ENCODE measurements around the gene HEG1.

The HEG1 gene

GRCh38 chr3:124935794-124936542 is 119.8 kb downstream of the HEG1 start:
- Mint-ChIP-seq H3K4me3 (no peak overlapping the region), H3K27me3 (peaks cover 40% of the 10 kb centered on the region), H3K36me3 (no peaks in the 10 kb centered on the region), H3K4me1 (no peaks in the 10 kb centered on the region), H3K27ac (no peak overlapping the region), H3K9me3 (no peaks in the 10 kb centered on the region)
- no peak for DNase-seq
- CTCF ChIA-PET: no interaction called here

GRCh38 chr3:124935264-124935663 is 120.5 kb downstream of the HEG1 start:
- Mint-ChIP-seq H3K27me3 (peaks cover 42% of the 10 kb centered on the region), H3K27ac (no peak overlapping the region), H3K4me1 (no peaks in the 10 kb centered on the region), H3K36me3 (no peaks in the 10 kb centered on the region), H3K4me3 (no peak overlapping the region), H3K9me3 (no peaks in the 10 kb centered on the region)
- CTCF ChIA-PET: no interaction called here
- no peak for DNase-seq

DNA sequence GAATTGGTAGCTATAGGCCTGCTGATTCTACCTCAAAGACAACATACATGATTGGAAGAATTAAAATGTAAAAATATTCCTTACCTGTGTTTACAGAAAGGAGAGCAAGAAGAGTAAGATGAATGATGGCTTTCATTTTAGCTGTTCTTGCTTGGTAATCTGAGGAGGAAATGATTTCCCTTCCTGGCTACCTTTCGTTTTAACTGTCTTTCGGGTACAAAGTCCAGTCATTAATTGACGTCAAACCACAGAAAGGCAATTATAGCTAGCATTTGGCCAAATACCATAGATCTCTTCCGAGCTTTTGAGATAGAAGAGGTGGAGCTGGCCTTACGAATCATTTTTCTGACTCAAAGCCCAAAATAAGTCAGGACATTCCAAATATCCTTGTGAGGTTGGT is 121.2 kb downstream of the HEG1 start, which contains the start of gene MUC13:
Gene MUC13 (minus strand): TSS at position 175 of the 400 bp plus-strand sequence. CDS start 39 bp downstream, at position 136.
- H3K27me3 Mint-ChIP-seq: peaks cover 41% of the 10 kb centered on the region
- no peak within 1 kb of the TSS for H3K27ac Mint-ChIP-seq
- no peaks in the 10 kb centered on the region for H3K4me1 Mint-ChIP-seq
- H3K4me3 Mint-ChIP-seq: no peak within 1 kb of the TSS
- DNase-seq: no peak
- no peaks in the 10 kb centered on the region for H3K9me3 Mint-ChIP-seq
- no peaks in the 10 kb centered on the region for H3K36me3 Mint-ChIP-seq
- CTCF ChIA-PET: interaction anchor here (0.6 to 1.1 kb wide), 3 partner anchors 10 to 27 kb away, joined by 3 to 4 read pairs (median 4); no protein-coding TSS in a partner anchor

DNA sequence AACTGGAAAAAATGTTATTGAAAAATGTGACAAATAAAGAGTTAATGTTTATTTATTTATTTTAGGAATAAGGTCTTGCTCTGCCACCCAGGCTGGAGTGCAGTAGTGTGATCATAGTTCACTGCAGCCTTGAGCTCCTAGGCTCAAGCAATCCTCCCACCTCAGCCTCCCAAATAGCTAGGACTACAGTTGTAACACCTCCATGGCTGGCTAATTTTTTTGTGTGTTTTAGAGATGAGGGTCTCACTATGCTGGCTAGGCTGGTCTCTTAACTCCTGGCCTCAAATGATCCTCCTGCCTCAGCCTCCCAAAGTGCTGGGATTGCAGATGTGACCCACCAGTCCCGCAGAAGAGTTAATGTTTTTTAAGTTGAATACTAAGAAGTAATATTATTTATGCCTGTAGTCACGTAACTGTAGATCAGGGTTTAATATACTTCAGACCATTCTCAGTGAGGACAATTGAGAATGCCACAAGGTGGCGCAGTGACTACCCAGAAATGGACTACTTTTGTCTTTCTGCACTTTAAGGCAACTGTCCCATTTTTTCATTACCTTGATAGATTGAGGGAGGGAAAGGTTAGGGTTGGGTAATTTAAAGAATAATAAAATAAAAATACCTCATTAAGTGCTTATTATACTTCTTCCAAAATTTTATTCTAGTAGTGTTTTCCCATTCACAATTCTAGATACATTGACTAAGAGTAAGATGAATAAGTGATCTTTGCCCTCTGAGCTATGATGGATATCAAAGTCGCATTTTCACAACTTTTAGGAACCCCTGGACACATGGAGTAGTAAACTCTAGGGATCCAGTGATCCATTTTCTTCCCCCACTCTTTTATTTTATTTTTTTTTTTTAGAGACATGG is 127.2 kb downstream of the HEG1 start:
- no peak overlapping the region for H3K27ac Mint-ChIP-seq
- peaks cover 6% of the 10 kb centered on the region for H3K4me1 Mint-ChIP-seq
- H3K9me3 Mint-ChIP-seq: no peaks in the 10 kb centered on the region
- no peaks in the 10 kb centered on the region for H3K36me3 Mint-ChIP-seq
- CTCF ChIA-PET: interaction anchor here (0.5 to 2.6 kb wide), 10 partner anchors 58 to 656 kb away, joined by 3 to 21 read pairs (median 4); no protein-coding TSS in a partner anchor
- peak; percentile 78 for DNase-seq
- H3K4me3 Mint-ChIP-seq: no peak overlapping the region
- H3K27me3 Mint-ChIP-seq: peaks cover 38% of the 10 kb centered on the region

DNA sequence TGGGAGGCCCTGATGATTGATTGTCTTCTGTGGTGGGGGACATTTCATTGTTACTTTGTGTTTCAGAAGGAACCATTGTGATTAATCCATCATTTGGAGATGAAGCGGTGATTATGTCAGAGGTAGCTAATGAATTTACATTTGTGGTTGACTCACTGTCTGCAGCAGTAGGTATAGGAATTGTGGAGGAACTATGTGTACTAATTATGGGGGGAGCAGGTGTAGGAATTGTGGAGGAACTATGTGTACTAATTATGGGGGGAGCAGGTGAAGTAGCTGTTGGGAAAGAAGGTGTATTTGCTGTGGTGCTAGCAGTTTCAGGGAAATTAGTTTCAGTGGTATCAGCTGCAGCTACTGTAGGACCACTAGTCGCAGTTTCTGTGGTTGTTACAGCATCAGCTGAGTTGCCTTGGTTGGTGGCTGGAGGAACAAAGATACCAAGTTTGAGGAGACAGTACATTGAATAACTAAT is 128.2 kb downstream of the HEG1 start:
- H3K9me3 Mint-ChIP-seq: no peaks in the 10 kb centered on the region
- H3K4me1 Mint-ChIP-seq: peaks cover 6% of the 10 kb centered on the region
- CTCF ChIA-PET: interaction anchor here (0.7 to 2.6 kb wide), 10 partner anchors 31 to 657 kb away, joined by 3 to 21 read pairs (median 4); no protein-coding TSS in a partner anchor
- no peak for DNase-seq
- no peaks in the 10 kb centered on the region for H3K36me3 Mint-ChIP-seq
- H3K27ac Mint-ChIP-seq: no peak overlapping the region
- H3K4me3 Mint-ChIP-seq: no peak overlapping the region
- peaks cover 38% of the 10 kb centered on the region for H3K27me3 Mint-ChIP-seq

GRCh38 chr3:124926426-124927101 is 129.2 kb downstream of the HEG1 start:
- H3K27ac Mint-ChIP-seq: no peak overlapping the region
- no peaks in the 10 kb centered on the region for H3K36me3 Mint-ChIP-seq
- H3K27me3 Mint-ChIP-seq: peaks cover 40% of the 10 kb centered on the region
- H3K4me3 Mint-ChIP-seq: no peak overlapping the region
- peaks cover 6% of the 10 kb centered on the region for H3K4me1 Mint-ChIP-seq
- no peaks in the 10 kb centered on the region for H3K9me3 Mint-ChIP-seq
- DNase-seq: no peak
- CTCF ChIA-PET: interaction anchor here (0.8 to 1.9 kb wide), 4 partner anchors 30 to 511 kb away, joined by 3 to 7 read pairs (median 4); no protein-coding TSS in a partner anchor

DNA sequence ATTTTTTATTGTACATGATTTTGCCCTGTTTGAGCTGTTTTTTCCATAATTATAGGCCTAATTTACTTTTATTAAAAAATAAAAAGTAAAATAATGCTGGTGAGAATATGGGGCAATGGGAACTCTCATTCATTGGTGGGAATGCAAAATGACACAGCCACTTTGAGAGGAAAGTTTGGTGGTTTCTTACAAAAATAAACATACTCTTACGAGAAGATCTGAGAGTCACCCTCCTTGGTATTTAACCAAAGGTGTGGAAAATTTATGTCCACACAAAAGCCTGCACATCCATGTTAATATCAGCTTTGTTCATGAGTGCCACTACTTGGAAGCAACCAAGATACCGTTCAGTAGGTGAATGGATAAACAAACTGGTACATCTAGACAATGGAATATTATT is 131.1 kb downstream of the HEG1 start:
- H3K4me1 Mint-ChIP-seq: peaks cover 6% of the 10 kb centered on the region
- H3K9me3 Mint-ChIP-seq: no peaks in the 10 kb centered on the region
- CTCF ChIA-PET: interaction anchor here (0.5 to 1.4 kb wide), 7 partner anchors 10 to 657 kb away, joined by 3 to 4 read pairs (median 3); partner anchors contain the start of gene MUC13
- no peak overlapping the region for H3K27ac Mint-ChIP-seq
- no peak overlapping the region for H3K4me3 Mint-ChIP-seq
- H3K36me3 Mint-ChIP-seq: no peaks in the 10 kb centered on the region
- no peak for DNase-seq
- peaks cover 42% of the 10 kb centered on the region for H3K27me3 Mint-ChIP-seq

DNA sequence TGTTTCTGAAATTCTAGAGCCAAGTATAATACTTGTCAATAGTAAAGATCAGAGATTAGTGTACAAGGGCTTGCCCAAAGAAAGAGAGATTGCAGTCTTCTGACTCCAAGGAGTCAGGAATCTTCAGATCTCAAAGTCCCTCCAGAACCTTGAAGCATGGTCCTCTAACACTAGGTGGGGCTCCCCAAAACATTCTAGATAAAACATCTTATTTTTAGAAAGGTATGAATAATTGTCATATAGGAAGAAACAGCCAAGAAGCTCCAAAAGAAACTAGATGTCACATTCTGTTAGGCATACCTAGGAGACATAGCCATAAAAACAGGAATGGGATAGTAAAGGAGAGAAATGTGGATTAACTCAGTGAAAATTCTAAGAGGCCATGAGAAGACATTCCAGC is 132.0 kb downstream of the HEG1 start:
- H3K4me3 Mint-ChIP-seq: no peak overlapping the region
- H3K4me1 Mint-ChIP-seq: peaks cover 6% of the 10 kb centered on the region
- no peak for DNase-seq
- H3K27ac Mint-ChIP-seq: no peak overlapping the region
- H3K36me3 Mint-ChIP-seq: no peaks in the 10 kb centered on the region
- CTCF ChIA-PET: interaction anchor here (1.0 to 1.4 kb wide), 5 partner anchors 11 to 658 kb away, joined by 3 to 4 read pairs (median 4); partner anchors contain the start of gene MUC13
- no peaks in the 10 kb centered on the region for H3K9me3 Mint-ChIP-seq
- peaks cover 35% of the 10 kb centered on the region for H3K27me3 Mint-ChIP-seq

DNA sequence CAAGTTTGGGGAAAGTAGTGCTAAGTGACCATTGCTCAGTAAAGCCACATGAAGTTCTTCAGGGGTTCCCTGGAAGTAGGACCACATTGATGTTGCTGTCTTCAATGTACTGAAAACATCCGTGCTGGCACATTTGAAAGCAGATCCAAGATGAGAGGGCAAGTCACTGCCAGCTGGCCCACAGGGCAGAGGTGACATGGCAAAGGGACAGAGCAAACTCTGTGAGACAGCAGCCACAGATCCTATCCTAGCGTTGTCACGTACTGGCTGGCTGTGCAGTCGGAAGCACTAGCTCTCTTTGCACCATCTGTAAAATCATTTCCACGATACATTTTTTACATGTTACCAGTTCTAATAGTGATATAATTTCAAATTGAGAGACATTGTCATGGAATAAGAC is 135.1 kb downstream of the HEG1 start:
- DNase-seq: no peak
- H3K4me3 Mint-ChIP-seq: no peak overlapping the region
- no peaks in the 10 kb centered on the region for H3K4me1 Mint-ChIP-seq
- no peak overlapping the region for H3K27ac Mint-ChIP-seq
- H3K27me3 Mint-ChIP-seq: peaks cover 42% of the 10 kb centered on the region
- H3K9me3 Mint-ChIP-seq: no peaks in the 10 kb centered on the region
- CTCF ChIA-PET: interaction anchor here (0.7 kb wide), 2 partner anchors 14 to 504 kb away, joined by 3 to 4 read pairs; partner anchors contain the start of gene MUC13
- H3K36me3 Mint-ChIP-seq: no peaks in the 10 kb centered on the region

- Mint-ChIP-seq H3K4me1 (no peaks in the 10 kb centered on the region), H3K4me3 (no peak overlapping the region), H3K27ac (no peak overlapping the region), H3K36me3 (no peaks in the 10 kb centered on the region), H3K27me3 (peaks cover 42% of the 10 kb centered on the region), H3K9me3 (no peaks in the 10 kb centered on the region)
- CTCF ChIA-PET: no interaction called here
- no peak for DNase-seq
These were observed 136.0 kb downstream of the HEG1 start for GRCh38 chr3:124919756-124920155.

- no peaks in the 10 kb centered on the region for H3K36me3 Mint-ChIP-seq
- no peaks in the 10 kb centered on the region for H3K4me1 Mint-ChIP-seq
- peaks cover 36% of the 10 kb centered on the region for H3K27me3 Mint-ChIP-seq
- no peak overlapping the region for H3K27ac Mint-ChIP-seq
- H3K9me3 Mint-ChIP-seq: no peaks in the 10 kb centered on the region
- DNase-seq: no peak
- no peak overlapping the region for H3K4me3 Mint-ChIP-seq
- CTCF ChIA-PET: interaction anchor here (1.5 kb wide), 1 partner anchor 12 kb away, joined by 5 read pairs; no protein-coding TSS in a partner anchor
These were observed 137.3 kb downstream of the HEG1 start for GRCh38 chr3:124918524-124918923.

DNA sequence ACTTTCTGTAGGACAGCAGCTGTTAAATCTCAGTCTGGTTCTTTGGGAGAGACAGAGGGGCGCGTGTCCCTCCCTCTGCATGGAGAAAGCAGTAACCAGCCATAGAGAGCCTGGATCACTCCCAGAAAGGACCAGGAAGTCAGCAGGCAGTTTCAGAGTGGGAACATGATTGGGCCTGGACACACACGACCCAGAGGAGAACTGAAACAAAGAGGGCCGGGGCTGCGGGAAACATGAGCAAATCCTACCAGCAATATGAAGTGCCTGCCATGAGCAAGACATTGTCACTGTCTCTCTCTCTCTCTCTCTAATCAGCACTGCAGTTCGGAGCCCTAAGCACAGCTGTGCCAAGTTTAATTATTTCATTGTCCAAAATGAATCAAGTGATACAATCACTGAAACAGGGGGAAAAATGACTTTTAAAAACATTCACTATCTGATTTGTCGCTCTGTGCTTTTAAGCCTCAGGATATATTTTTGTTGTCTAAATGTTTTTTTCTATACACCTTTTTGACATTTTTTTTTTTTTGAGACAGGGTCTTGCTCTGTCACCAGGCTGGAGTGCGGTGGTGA is 138.9 kb downstream of the HEG1 start:
- no peak overlapping the region for H3K27ac Mint-ChIP-seq
- H3K4me3 Mint-ChIP-seq: no peak overlapping the region
- peaks cover 30% of the 10 kb centered on the region for H3K27me3 Mint-ChIP-seq
- H3K9me3 Mint-ChIP-seq: no peaks in the 10 kb centered on the region
- no peaks in the 10 kb centered on the region for H3K36me3 Mint-ChIP-seq
- H3K4me1 Mint-ChIP-seq: no peaks in the 10 kb centered on the region
- DNase-seq: no peak
- CTCF ChIA-PET: interaction anchor here (1.5 kb wide), 1 partner anchor 10 kb away, joined by 5 read pairs; no protein-coding TSS in a partner anchor
